ENCODE data around the gene DLGAP1.

DNA sequence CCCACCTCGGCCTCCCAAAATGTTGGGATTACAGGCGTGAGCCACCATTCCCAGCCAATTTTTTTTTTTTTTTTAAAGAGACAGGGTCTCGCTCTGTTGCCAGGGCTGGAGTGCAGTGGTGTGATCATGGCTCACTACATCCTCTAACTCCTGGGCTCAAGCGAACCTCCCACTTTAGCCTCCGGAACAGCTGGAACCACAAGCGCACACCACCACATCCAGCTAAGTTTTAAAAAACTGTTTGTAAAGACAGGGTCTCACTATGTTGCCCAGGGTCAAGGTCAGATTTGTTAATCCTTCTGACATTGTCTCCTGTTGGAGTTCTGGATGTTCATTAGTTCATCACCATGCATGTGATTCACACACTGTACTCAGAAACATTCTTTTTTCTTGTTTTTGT is 855.2 kb downstream of the DLGAP1 start:
- no peak for TF ChIP-seq CTCF (IDR thresholded peaks at IDR 0.05; ENCODE audit: low read length)
- TF ChIP-seq EZH2 (IDR thresholded peaks at IDR 0.05; ENCODE audit: borderline replicate concordance, low read length), result no peak

Measured in OCI-LY1 (cell line).